ENCODE data around the gene SNRNP40. TPM values are rescaled to one million over a fixed set of nuclear protein-coding genes. Genes with fewer than 3 reads are reported as not detected.
A peak's percentile ranks its signal among the peaks of the same experiment; 100 is the strongest.
"Not testable (repeated sequence)": the region's sequence is repeated elsewhere in the genome, so short reads cannot be mapped to it uniquely, and the experiment has no call there.

The SNRNP40 gene
- total and polyA plus RNA-seq, 4 donors = 12.3 to 74.3 (median 19.8) TPM

GRCh38 chr1:31295874-31296485, 608 bp downstream of the SNRNP40 start:
- Histone ChIP-seq H3K4me3 (ENCODE audit: low read depth in 1 of 3, low read length in 3 of 3) (peak overlapping the region; percentile 76 to 100 (median 99)), H3K27ac (ENCODE audit: low read depth in 1 of 2, low read length in 2 of 2) (peak overlapping the region; percentile 81 to 89), H3K27me3 (ENCODE audit: control insufficient read depth in 4 of 4, insufficient read depth in 4 of 4, low read length in 3 of 4) (no peaks in the 10 kb centered on the region), H3K9me3 (ENCODE audit: control insufficient read depth in 4 of 4, low read length in 3 of 4) (no peaks in the 10 kb centered on the region), H3K36me3 (ENCODE audit: control insufficient read depth in 4 of 4, insufficient read depth in 3 of 4, low read depth in 1 of 4, low read length in 3 of 4) (peaks cover 5 to 18% (median 10%) of the 10 kb centered on the region in 4 donors), H3K9ac (ENCODE audit: low read depth in 1 of 2, low read length in 2 of 2) (peak overlapping the region; percentile 68 to 84), H3K4me1 (ENCODE audit: control insufficient read depth in 4 of 4, insufficient read depth in 4 of 4, low read length in 3 of 4) (peaks cover 3 to 24% (median 16%) of the 10 kb centered on the region in 4 donors)
- no peak for DNase-seq (ENCODE audit: low spot score)
- 17% methylated on average over 17 of the region's 17 CpGs for WGBS
- TF ChIP-seq FOXA2 (IDR thresholded peaks at IDR 0.05) (no peak), MAX (IDR thresholded peaks at IDR 0.05) (no peak), JUND (IDR thresholded peaks at IDR 0.05) (no peak), RXRA (IDR thresholded peaks at IDR 0.05) (no peak), SP1 (IDR thresholded peaks at IDR 0.05) (no peak), EGR1 (IDR thresholded peaks at IDR 0.05; ENCODE audit: low read depth in 2 of 2) (no peak), REST (IDR thresholded peaks at IDR 0.05) (no peak)

GRCh38 chr1:31289021-31289420, 7.6 kb downstream of the SNRNP40 start:
- H3K27ac ChIP-seq (ENCODE audit: low read depth in 1 of 2, low read length in 2 of 2) = no peak overlapping the region
- WGBS = 77% methylated on average over 4 of the region's 4 CpGs
- TF ChIP-seq RXRA (IDR thresholded peaks at IDR 0.05) (no peak), NR2F2 (IDR thresholded peaks at IDR 0.05) (no peak), HNF4G (IDR thresholded peaks at IDR 0.05) (no peak), YY1 (IDR thresholded peaks at IDR 0.05) (no peak), SP1 (IDR thresholded peaks at IDR 0.05) (no peak), EGR1 (IDR thresholded peaks at IDR 0.05; ENCODE audit: low read depth in 2 of 2) (no peak), CTCF (IDR thresholded peaks at IDR 0.05; ENCODE audit: low read depth, low read length, missing input control) (no peak), FOXA1 (IDR thresholded peaks at IDR 0.05) (no peak), JUND (IDR thresholded peaks at IDR 0.05) (no peak), ATF3 (IDR thresholded peaks at IDR 0.05) (no peak), RAD21 (IDR thresholded peaks at IDR 0.05) (no peak), HNF4A (conservative IDR thresholded peaks at IDR 0.05) (no peak), GABPA (IDR thresholded peaks at IDR 0.05 in 1 of 2, conservative IDR thresholded peaks at IDR 0.05 in 1 of 2) (no peak), TAF1 (conservative IDR thresholded peaks at IDR 0.05) (no peak), MAX (IDR thresholded peaks at IDR 0.05) (no peak), ZBTB33 (IDR thresholded peaks at IDR 0.05) (no peak)
- no peak for DNase-seq (ENCODE audit: low spot score)
- no peak overlapping the region for H3K4me3 ChIP-seq (ENCODE audit: low read depth in 1 of 3, low read length in 3 of 3)
- H3K9me3 ChIP-seq (ENCODE audit: control insufficient read depth in 4 of 4, low read length in 3 of 4) = no peaks in the 10 kb centered on the region
- H3K27me3 ChIP-seq (ENCODE audit: control insufficient read depth in 4 of 4, insufficient read depth in 4 of 4, low read length in 3 of 4) = no peaks in the 10 kb centered on the region
- H3K36me3 ChIP-seq (ENCODE audit: control insufficient read depth in 4 of 4, insufficient read depth in 3 of 4, low read depth in 1 of 4, low read length in 3 of 4) = peaks cover 14 to 58% (median 33%) of the 10 kb centered on the region in 4 donors
- H3K4me1 ChIP-seq (ENCODE audit: control insufficient read depth in 4 of 4, insufficient read depth in 4 of 4, low read length in 3 of 4) = no peaks in the 10 kb centered on the region
- H3K9ac ChIP-seq (ENCODE audit: low read depth in 1 of 2, low read length in 2 of 2) = no peak overlapping the region

- H3K4me3 ChIP-seq (ENCODE audit: low read depth in 1 of 3, low read length in 3 of 3); DNase-seq (ENCODE audit: low spot score); H3K9me3 ChIP-seq (ENCODE audit: control insufficient read depth in 4 of 4, low read length in 3 of 4); H3K9ac ChIP-seq (ENCODE audit: low read depth in 1 of 2, low read length in 2 of 2); H3K4me1 ChIP-seq (ENCODE audit: control insufficient read depth in 4 of 4, insufficient read depth in 4 of 4, low read length in 3 of 4); H3K27ac ChIP-seq (ENCODE audit: low read depth in 1 of 2, low read length in 2 of 2); H3K27me3 ChIP-seq (ENCODE audit: control insufficient read depth in 4 of 4, insufficient read depth in 4 of 4, low read length in 3 of 4): not testable (repeated sequence)
- H3K36me3 ChIP-seq (ENCODE audit: control insufficient read depth in 4 of 4, insufficient read depth in 3 of 4, low read depth in 1 of 4, low read length in 3 of 4) = peaks cover 14 to 56% (median 33%) of the 10 kb centered on the region in 4 donors
- 98% methylated on average over 4 of the region's 4 CpGs for WGBS
These were observed 8.8 kb downstream of the SNRNP40 start for GRCh38 chr1:31287791-31288190.
